Measurements from ENCODE around the gene ABCF1. TPM values are rescaled to one million over a fixed set of nuclear protein-coding genes. Genes with fewer than 3 reads are reported as not detected.

The ABCF1 gene
- total and polyA plus RNA-seq, 9 of the 15 experiments (the other 6 are each of a cell fraction or from before 2014, with no cell fraction given) = 41.6 to 193 (median 102) TPM

- Histone ChIP-seq H3K4me2 (ENCODE audit: insufficient read depth, low read length) (peak overlapping the region; percentile 97), H2AFZ (ENCODE audit: low read depth, low read length) (peak overlapping the region; percentile 99), H4K20me1 (replicated peaks; ENCODE audit: control insufficient read depth, insufficient read depth, low read length) (0 out of 2 replicates have a peak, but pooled peaks cover 2% of the 10 kb centered on the region), H3K27ac (ENCODE audit: extremely low read depth, low read depth, low read length) (peak overlapping the region; percentile 94), H3K36me3 (ENCODE audit: control insufficient read depth, insufficient read depth, low read length) (peaks cover 70% of the 10 kb centered on the region), H3K27me3 (ENCODE audit: control insufficient read depth in 2 of 2, insufficient read depth in 2 of 2, low read length in 2 of 2) (no peaks in the 10 kb centered on the region), H3K9me3 (replicated peaks; ENCODE audit: control insufficient read depth, insufficient read depth, low read depth, low read length) (no peaks in the 10 kb centered on the region), H3K79me2 (ENCODE audit: control insufficient read depth, insufficient read depth, low read length) (peaks cover 47% of the 10 kb centered on the region), H3K9ac (ENCODE audit: insufficient read depth in 1 of 2, low read depth in 2 of 2, low read length in 2 of 2) (peak overlapping the region; percentile 95 to 98), H3K4me3 (peak overlapping the region; percentile 80), H3K9me1 (ENCODE audit: control insufficient read depth, insufficient read depth, low read length) (no peaks in the 10 kb centered on the region), H3K4me1 (replicated peaks in 1 of 2; ENCODE audit: control insufficient read depth in 2 of 2, insufficient read depth in 2 of 2, low read length in 2 of 2) (peaks cover 17 to 23% of the 10 kb centered on the region in 2 experiments; a peak in 4 of 5 replicates)
- POLR2A ChIA-PET = interaction anchor here (0.6 to 7.1 kb wide), 13 partner anchors 9 to 348 kb away, joined by 3 to 85 read pairs (median 5); partner anchors contain the start of gene ABCF1
- CTCF ChIA-PET (ENCODE audit: low intra/inter-chr PET ratio) = interaction anchor here (0.5 kb wide), 2 partner anchors 43 to 74 kb away, joined by 3 to 4 read pairs; no protein-coding TSS in a partner anchor
- in situ Hi-C loops (cut with MboI) (no loop called here), intact Hi-C loops (cut with micrococcal nuclease) (loop anchor here (5.0 kb wide), 1 partner anchor 117 kb away; the partner anchor contains the start of gene DHX16)
- BruUV-seq (replicated peaks) = no TSS peak
- peak; percentile 37 for ATAC-seq
- FAIRE-seq = peak; percentile 32
- 4% methylated on average over 34 of the region's 34 CpGs for WGBS (ENCODE audit: insufficient coverage, low coverage, missing lambda C conversion rate)
- peak; percentile 55 to 67 (median 66) for DNase-seq (ENCODE audit: extremely low read depth in 1 of 4, low spot score in 3 of 4)
- TF ChIP-seq MED1 (CRISPR knock-in tag; IDR thresholded peaks at IDR 0.05; ENCODE audit: borderline replicate concordance) (no peak), NFE2 (IDR thresholded peaks at IDR 0.05; ENCODE audit: low read depth) (no peak), KDM5B (IDR thresholded peaks at IDR 0.05; ENCODE audit: insufficient replicate concordance, low read depth, low read length) (peak; percentile 14), SPI1 (IDR thresholded peaks at IDR 0.05; ENCODE audit: borderline replicate concordance, low read depth, low read length) (no peak), CTBP1 (IDR thresholded peaks at IDR 0.05; ENCODE audit: borderline replicate concordance) (no peak), ZBTB40 (IDR thresholded peaks at IDR 0.05) (no peak), ZBTB40 (CRISPR knock-in tag; IDR thresholded peaks at IDR 0.05) (no peak), JUND (IDR thresholded peaks at IDR 0.05; ENCODE audit: borderline replicate concordance, low read depth, low read length) (0 out of 2 replicates have a peak, but pooled peaks have one; percentile 9), JUND (tag; IDR thresholded peaks at IDR 0.05; ENCODE audit: borderline replicate concordance, low read depth, low read length) (no peak), GMEB1 (CRISPR knock-in tag; IDR thresholded peaks at IDR 0.05) (no peak)
These were observed 16.1 kb upstream of the ABCF1 start for GRCh38 chr6:30554962-30555815.

Data from K562 (cell line).